ENCODE measurements around the gene SLC25A13.
A peak's percentile ranks its signal among the peaks of the same experiment; 100 is the strongest.

Gene SLC25A13

GRCh38 chr7:96235281-96235680 lies 86.6 kb downstream of the SLC25A13 start:
- no peak overlapping the region for H3K4me3 ChIP-seq (ENCODE audit: control insufficient read depth, low read depth, low read length)
- TF ChIP-seq CTCF (IDR thresholded peaks at IDR 0.05; ENCODE audit: control insufficient read depth, insufficient read depth, low read depth, low read length, missing control alignments), result no peak
- DNase-seq (ENCODE audit: low read depth), result no peak

GRCh38 chr7:96233528-96234154 lies 88.3 kb downstream of the SLC25A13 start:
- no peak for TF ChIP-seq CTCF (IDR thresholded peaks at IDR 0.05; ENCODE audit: control insufficient read depth, insufficient read depth, low read depth, low read length, missing control alignments)
- no peak overlapping the region for H3K4me3 ChIP-seq (ENCODE audit: control insufficient read depth, low read depth, low read length)
- DNase-seq (ENCODE audit: low read depth), result no peak

- H3K4me3 ChIP-seq (ENCODE audit: control insufficient read depth, low read depth, low read length), result no peak overlapping the region
- TF ChIP-seq CTCF (IDR thresholded peaks at IDR 0.05; ENCODE audit: control insufficient read depth, insufficient read depth, low read depth, low read length, missing control alignments), result no peak
- DNase-seq (ENCODE audit: low read depth), result no peak
These were observed 88.8 kb downstream of the SLC25A13 start for GRCh38 chr7:96233084-96233483.

GRCh38 chr7:96228760-96229159 lies 93.1 kb downstream of the SLC25A13 start:
- no peak overlapping the region for H3K4me3 ChIP-seq (ENCODE audit: control insufficient read depth, low read depth, low read length)
- no peak for TF ChIP-seq CTCF (IDR thresholded peaks at IDR 0.05; ENCODE audit: control insufficient read depth, insufficient read depth, low read depth, low read length, missing control alignments)
- DNase-seq (ENCODE audit: low read depth), result no peak

GRCh38 chr7:96225251-96225650 lies 96.6 kb downstream of the SLC25A13 start:
- no peak for DNase-seq (ENCODE audit: low read depth)
- TF ChIP-seq CTCF (IDR thresholded peaks at IDR 0.05; ENCODE audit: control insufficient read depth, insufficient read depth, low read depth, low read length, missing control alignments), result no peak
- H3K4me3 ChIP-seq (ENCODE audit: control insufficient read depth, low read depth, low read length), result no peak overlapping the region

- TF ChIP-seq CTCF (IDR thresholded peaks at IDR 0.05; ENCODE audit: control insufficient read depth, insufficient read depth, low read depth, low read length, missing control alignments), result peak; percentile 16
- no peak overlapping the region for H3K4me3 ChIP-seq (ENCODE audit: control insufficient read depth, low read depth, low read length)
These were observed 97.2 kb downstream of the SLC25A13 start for GRCh38 chr7:96224685-96225084.

GRCh38 chr7:96224073-96224472 lies 97.8 kb downstream of the SLC25A13 start:
- H3K4me3 ChIP-seq (ENCODE audit: control insufficient read depth, low read depth, low read length), result no peak overlapping the region
- no peak for DNase-seq (ENCODE audit: low read depth)
- no peak for TF ChIP-seq CTCF (IDR thresholded peaks at IDR 0.05; ENCODE audit: control insufficient read depth, insufficient read depth, low read depth, low read length, missing control alignments)

More at GRCh38 chr7:96224685-96225084, 97.2 kb downstream of the SLC25A13 start:
- DNase-seq (ENCODE audit: low read depth), result no peak
